ENCODE measurements around the gene METTL2B.

METTL2B gene

DNA sequence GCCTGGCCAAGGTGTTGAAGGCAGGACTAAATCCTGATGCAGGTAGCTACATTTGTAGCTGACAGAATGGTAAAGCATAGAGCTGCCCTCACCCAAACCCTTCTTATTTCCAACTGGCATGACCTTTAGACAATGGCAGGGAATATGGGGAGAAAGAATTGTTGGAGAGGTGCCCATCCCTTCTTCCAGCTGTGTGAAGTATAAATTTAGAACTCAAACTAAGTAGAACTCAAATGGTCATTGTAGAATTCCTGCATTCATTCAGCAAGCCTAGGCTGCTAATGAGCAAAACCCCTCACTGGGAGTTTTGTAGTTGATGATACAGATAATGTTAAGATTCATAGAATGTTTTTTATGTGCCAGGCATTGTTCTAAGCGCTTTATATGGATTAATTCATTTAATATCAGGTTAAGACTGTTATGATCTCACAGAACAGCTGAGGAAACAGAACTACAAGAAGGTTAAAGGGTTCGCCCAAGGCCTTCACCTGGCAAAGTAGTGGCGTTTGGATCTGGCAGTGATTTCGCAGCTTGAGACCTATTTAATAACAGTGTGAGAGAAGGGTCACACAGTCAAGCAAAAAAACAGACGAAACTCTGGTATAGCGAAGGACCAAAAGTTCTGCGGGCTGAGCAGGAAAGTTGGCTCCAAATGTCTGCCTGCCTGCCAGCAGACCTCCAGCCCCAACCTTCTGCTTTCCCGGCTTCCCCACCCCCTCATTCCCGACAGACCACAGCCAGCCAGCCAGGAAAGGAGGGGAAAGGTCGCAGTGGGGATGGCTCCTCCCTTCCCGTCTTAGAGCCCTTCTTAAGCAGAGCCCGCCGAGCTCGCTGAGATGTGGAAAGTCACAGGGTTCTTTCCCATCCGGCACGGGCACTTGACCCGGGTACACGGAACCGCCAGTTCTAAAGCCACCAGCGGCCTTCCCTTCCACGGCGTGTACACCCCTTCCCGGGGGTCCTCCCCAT is 22.4 kb upstream of the METTL2B start:
- H2AFZ ChIP-seq (ENCODE audit: low read depth, low read length, severe bottlenecking) = no peak overlapping the region
- 0 out of 2 replicates have a peak, but pooled peaks cover 3% of the 10 kb centered on the region for H3K36me3 ChIP-seq (ENCODE audit: low read length)
- peaks cover 26% of the 10 kb centered on the region for H3K79me2 ChIP-seq (ENCODE audit: insufficient read depth, low read length)
- H3K27me3 ChIP-seq (ENCODE audit: low read length) = no peaks in the 10 kb centered on the region
- H4K20me1 ChIP-seq (ENCODE audit: low read depth, low read length) = no peaks in the 10 kb centered on the region
- H3K4me3 ChIP-seq (ENCODE audit: insufficient read depth, low read length, poor library complexity, severe bottlenecking) = no peak overlapping the region
- no peaks in the 10 kb centered on the region for H3K9me2 ChIP-seq (replicated peaks; ENCODE audit: insufficient read depth, low read length)
- H3K4me2 ChIP-seq (ENCODE audit: low read depth, low read length, poor library complexity, severe bottlenecking) = no peak overlapping the region
- H3K9ac ChIP-seq (ENCODE audit: low read length) = no peak overlapping the region
- no peak overlapping the region for H3K27ac ChIP-seq (ENCODE audit: low read depth, low read length)
- peaks cover 19% of the 10 kb centered on the region for H3F3A ChIP-seq (ENCODE audit: insufficient read depth)
- H3K9me3 ChIP-seq (ENCODE audit: insufficient read depth, low read length) = no peaks in the 10 kb centered on the region
- TF ChIP-seq, protein P1, sequence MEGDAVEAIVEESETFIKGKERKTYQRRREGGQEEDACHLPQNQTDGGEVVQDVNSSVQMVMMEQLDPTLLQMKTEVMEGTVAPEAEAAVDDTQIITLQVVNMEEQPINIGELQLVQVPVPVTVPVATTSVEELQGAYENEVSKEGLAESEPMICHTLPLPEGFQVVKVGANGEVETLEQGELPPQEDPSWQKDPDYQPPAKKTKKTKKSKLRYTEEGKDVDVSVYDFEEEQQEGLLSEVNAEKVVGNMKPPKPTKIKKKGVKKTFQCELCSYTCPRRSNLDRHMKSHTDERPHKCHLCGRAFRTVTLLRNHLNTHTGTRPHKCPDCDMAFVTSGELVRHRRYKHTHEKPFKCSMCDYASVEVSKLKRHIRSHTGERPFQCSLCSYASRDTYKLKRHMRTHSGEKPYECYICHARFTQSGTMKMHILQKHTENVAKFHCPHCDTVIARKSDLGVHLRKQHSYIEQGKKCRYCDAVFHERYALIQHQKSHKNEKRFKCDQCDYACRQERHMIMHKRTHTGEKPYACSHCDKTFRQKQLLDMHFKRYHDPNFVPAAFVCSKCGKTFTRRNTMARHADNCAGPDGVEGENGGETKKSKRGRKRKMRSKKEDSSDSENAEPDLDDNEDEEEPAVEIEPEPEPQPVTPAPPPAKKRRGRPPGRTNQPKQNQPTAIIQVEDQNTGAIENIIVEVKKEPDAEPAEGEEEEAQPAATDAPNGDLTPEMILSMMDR (IDR thresholded peaks at IDR 0.05; ENCODE audit: insufficient read depth, low read length, poor library complexity, severe bottlenecking) = no peak
- no peak for TF ChIP-seq EZH2phosphoT487 (conservative IDR thresholded peaks at IDR 0.05; ENCODE audit: low read length)

DNA sequence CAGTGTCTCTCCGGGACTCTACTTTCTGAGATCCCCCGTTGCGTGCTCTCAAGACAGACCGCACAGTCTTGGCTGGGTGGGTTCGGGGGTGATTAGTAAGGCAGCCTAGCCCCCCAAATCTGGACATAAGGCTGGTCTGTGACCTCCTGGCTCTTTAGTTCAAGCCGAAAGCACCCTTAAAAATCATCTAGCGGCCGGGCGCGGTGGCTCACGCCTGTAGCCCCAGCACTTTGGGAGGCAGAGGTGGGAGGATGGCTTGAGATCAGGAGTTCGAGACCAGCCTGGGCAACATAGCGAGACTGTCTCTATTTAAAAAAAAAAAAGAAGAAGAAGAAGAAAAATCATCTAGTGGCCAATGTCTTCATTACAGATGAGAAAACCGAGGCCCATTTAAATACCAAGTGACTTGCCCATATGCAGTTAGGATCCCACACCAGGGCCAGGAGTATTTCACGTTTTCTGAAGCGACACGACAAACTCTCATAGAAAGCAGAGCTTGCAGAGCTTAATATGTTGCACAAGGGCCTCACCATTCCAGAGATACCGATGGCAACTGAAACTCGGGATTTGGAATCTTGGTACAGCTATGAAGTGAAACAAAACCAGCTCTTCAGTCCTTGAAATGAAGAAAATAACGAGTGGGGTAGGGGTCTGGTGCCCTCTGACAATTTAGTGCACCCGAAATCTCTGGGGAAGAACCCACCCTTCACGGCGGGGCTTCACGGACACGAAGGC is 21.6 kb upstream of the METTL2B start:
- H3F3A ChIP-seq (ENCODE audit: insufficient read depth) = peaks cover 20% of the 10 kb centered on the region
- H2AFZ ChIP-seq (ENCODE audit: low read depth, low read length, severe bottlenecking) = peak overlapping the region; percentile 95
- no peaks in the 10 kb centered on the region for H3K9me3 ChIP-seq (ENCODE audit: insufficient read depth, low read length)
- H3K79me2 ChIP-seq (ENCODE audit: insufficient read depth, low read length) = peaks cover 32% of the 10 kb centered on the region
- H3K4me2 ChIP-seq (ENCODE audit: low read depth, low read length, poor library complexity, severe bottlenecking) = peak overlapping the region; percentile 87
- H3K27me3 ChIP-seq (ENCODE audit: low read length) = no peaks in the 10 kb centered on the region
- TF ChIP-seq EZH2phosphoT487 (conservative IDR thresholded peaks at IDR 0.05; ENCODE audit: low read length) = no peak
- TF ChIP-seq, protein P1 (IDR thresholded peaks at IDR 0.05; ENCODE audit: insufficient read depth, low read length, poor library complexity, severe bottlenecking) = no peak
- peak overlapping the region; percentile 26 for H3K27ac ChIP-seq (ENCODE audit: low read depth, low read length)
- H3K9ac ChIP-seq (ENCODE audit: low read length) = peak overlapping the region; percentile 98
- no peaks in the 10 kb centered on the region for H3K9me2 ChIP-seq (replicated peaks; ENCODE audit: insufficient read depth, low read length)
- peak overlapping the region; percentile 95 for H3K4me3 ChIP-seq (ENCODE audit: insufficient read depth, low read length, poor library complexity, severe bottlenecking)
- H4K20me1 ChIP-seq (ENCODE audit: low read depth, low read length) = no peaks in the 10 kb centered on the region
- H3K36me3 ChIP-seq (ENCODE audit: low read length) = 0 out of 2 replicates have a peak, but pooled peaks cover 3% of the 10 kb centered on the region

DNA sequence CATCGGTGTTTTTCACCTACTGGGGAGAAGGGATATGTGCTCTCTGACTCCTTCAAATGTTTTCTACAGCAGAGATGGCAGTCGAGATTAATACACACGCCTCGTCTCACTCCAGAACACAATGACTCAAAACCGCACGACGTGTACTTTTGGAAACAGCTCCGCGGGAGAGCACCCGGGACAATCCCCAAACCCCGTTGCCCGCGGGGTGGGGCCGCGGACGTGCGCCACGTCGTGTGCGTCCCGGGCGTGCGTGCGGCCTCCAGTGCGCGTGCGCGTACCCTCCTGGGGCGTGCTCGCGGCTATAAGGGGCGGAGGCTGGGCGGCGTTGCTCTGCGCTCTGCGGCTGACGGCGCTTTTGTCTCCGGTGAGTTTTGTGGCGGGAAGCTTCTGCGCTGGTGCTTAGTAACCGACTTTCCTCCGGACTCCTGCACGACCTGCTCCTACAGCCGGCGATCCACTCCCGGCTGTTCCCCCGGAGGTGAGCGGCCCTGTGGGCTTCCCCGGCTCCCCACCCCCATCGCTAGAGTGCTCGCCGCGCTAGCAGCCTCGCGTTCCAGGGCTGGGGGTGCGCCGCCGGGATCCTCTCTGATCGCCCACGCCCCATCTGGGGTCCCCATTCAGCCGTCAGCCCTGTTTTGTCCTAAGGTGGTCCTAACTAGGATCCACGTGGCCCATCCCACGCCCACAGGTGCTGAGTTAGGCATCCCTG is 20.8 kb upstream of the METTL2B start, which contains the start of gene HILPDA:
Gene HILPDA (plus strand): TSS at position 336 of the 712 bp plus-strand sequence. CDS start 1,391 bp downstream, outside the sequence.
- Histone ChIP-seq H3K4me3 (ENCODE audit: insufficient read depth, low read length, poor library complexity, severe bottlenecking) (peak within 1 kb of the TSS; percentile 95), H3F3A (ENCODE audit: insufficient read depth) (peaks cover 20% of the 10 kb centered on the region), H4K20me1 (ENCODE audit: low read depth, low read length) (no peaks in the 10 kb centered on the region), H3K9ac (ENCODE audit: low read length) (peak within 1 kb of the TSS; percentile 98), H2AFZ (ENCODE audit: low read depth, low read length, severe bottlenecking) (peak within 1 kb of the TSS; percentile 95), H3K9me3 (ENCODE audit: insufficient read depth, low read length) (no peaks in the 10 kb centered on the region), H3K4me2 (ENCODE audit: low read depth, low read length, poor library complexity, severe bottlenecking) (peak within 1 kb of the TSS; percentile 98), H3K27me3 (ENCODE audit: low read length) (no peaks in the 10 kb centered on the region), H3K27ac (ENCODE audit: low read depth, low read length) (peak within 1 kb of the TSS; percentile 27), H3K36me3 (ENCODE audit: low read length) (0 out of 2 replicates have a peak, but pooled peaks cover 3% of the 10 kb centered on the region), H3K79me2 (ENCODE audit: insufficient read depth, low read length) (peaks cover 32% of the 10 kb centered on the region), H3K9me2 (replicated peaks; ENCODE audit: insufficient read depth, low read length) (no peaks in the 10 kb centered on the region)
- TF ChIP-seq EZH2phosphoT487 (conservative IDR thresholded peaks at IDR 0.05; ENCODE audit: low read length) = no peak
- TF ChIP-seq, protein P1 (IDR thresholded peaks at IDR 0.05; ENCODE audit: insufficient read depth, low read length, poor library complexity, severe bottlenecking) = no peak
